Esophagus muscularis mucosa (tissue), 4 donors: ENCODE data around the gene TELO2. TPM values are rescaled to one million over a fixed set of nuclear protein-coding genes. Genes with fewer than 3 reads are reported as not detected.

ENCODE experiments used
- DNase-seq: peaks from one replicate; pipeline ENCODE4 v3.0.0-alpha.2; 2017; ENCODE audit errors: extremely low spot score
- H3K27ac ChIP-seq, 4 donors: fragments of 200-600 bp; sonication (generic); replicated peaks in 1 of 4; 1 replicate in 3 of 4; 2 replicates in 1 of 4; pipeline ENCODE4 v1.5.1; 2016 to 2019; ENCODE audit warnings: mild to moderate bottlenecking in 1 of 4
- H3K27me3 ChIP-seq, 4 donors: fragments of 200-600 bp; sonication (generic); one replicate each; pipeline versions ENCODE4 v1.5.1 to v1.6.0; 2016 to 2019
- H3K36me3 ChIP-seq, 4 donors: fragments of 200-600 bp; sonication (generic); one replicate each; pipeline ENCODE4 v1.5.1; 2016 to 2019
- H3K4me1 ChIP-seq, 4 donors: fragments of 200-600 bp; sonication (generic); one replicate each; pipeline ENCODE4 v1.5.1; 2016 to 2019
- H3K4me3 ChIP-seq, 4 donors: fragments of 200-600 bp; sonication (generic); 1 replicate in 2 of 4; 2 replicates in 2 of 4; pipeline ENCODE4 v1.5.1; 2016 to 2019; ENCODE audit warnings: mild to moderate bottlenecking in 4 of 4, moderate library complexity in 1 of 4
- H3K9me3 ChIP-seq, 4 donors: fragments of 200-600 bp; sonication (generic); 1 replicate in 3 of 4; 2 replicates in 1 of 4; pipeline ENCODE4 v1.5.1; 2016 to 2019
- EP300 ChIP-seq: sonication (generic); formaldehyde crosslinking; IDR thresholded peaks from one replicate; pipeline ENCODE4 v1.6.1; 2017; ENCODE audit warnings: antibody characterized with exemption
- POLR2A ChIP-seq: fragments of 450-650 bp; IDR thresholded peaks from one replicate; pipeline ENCODE4 v1.6.1; 2017; ENCODE audit warnings: antibody characterized with exemption, moderate library complexity, mild to moderate bottlenecking, low read depth
- POLR2AphosphoS5 ChIP-seq, 2 donors: sonication (generic); formaldehyde crosslinking; IDR thresholded peaks; one replicate each; pipeline ENCODE4 v1.6.1; 2017; ENCODE audit warnings: antibody characterized with exemption in 2 of 2
- WGBS: methylation state at CpG from one replicate; pipeline ENCODE4 v1.1.5; 2018; 5-methylcytosine and 5-hydroxymethylcytosine counted together
- intact Hi-C: fragments of 100-400 bp; cut with DNase I; formaldehyde crosslinking; loops from one replicate; pipeline ENCODE4 v1.15.1; 2023
- total RNA-seq, 4 donors: library from RNA; depleted of rRNA; stranded (reverse); fragments of >200 nt; gene quantifications; one replicate each; pipeline versions ENCODE4 v1.1.0 to v1.2.1, GENCODE V29; 2016
- TF ChIP-seq, protein P1 (sequence below), 3 experiments: fragments of 200-600 bp in 2 of 3; fragments of 450-650 bp in 1 of 3; sonication (generic) in 2 of 3; IDR thresholded peaks; one replicate each; pipeline ENCODE4 v1.5.1; 2017 to 2019; ENCODE audit warnings: antibody characterized with exemption in 3 of 3, mild to moderate bottlenecking in 2 of 3, moderate library complexity in 1 of 3

Gene TELO2
- total RNA-seq, 4 donors from 2014 or later = 14.1 to 27.7 (median 18.4) TPM

- TF ChIP-seq EP300 (no peak), POLR2A (no peak), POLR2AphosphoS5 (IDR thresholded peaks at IDR 0.05) (no peak)
- TF ChIP-seq, protein P1, sequence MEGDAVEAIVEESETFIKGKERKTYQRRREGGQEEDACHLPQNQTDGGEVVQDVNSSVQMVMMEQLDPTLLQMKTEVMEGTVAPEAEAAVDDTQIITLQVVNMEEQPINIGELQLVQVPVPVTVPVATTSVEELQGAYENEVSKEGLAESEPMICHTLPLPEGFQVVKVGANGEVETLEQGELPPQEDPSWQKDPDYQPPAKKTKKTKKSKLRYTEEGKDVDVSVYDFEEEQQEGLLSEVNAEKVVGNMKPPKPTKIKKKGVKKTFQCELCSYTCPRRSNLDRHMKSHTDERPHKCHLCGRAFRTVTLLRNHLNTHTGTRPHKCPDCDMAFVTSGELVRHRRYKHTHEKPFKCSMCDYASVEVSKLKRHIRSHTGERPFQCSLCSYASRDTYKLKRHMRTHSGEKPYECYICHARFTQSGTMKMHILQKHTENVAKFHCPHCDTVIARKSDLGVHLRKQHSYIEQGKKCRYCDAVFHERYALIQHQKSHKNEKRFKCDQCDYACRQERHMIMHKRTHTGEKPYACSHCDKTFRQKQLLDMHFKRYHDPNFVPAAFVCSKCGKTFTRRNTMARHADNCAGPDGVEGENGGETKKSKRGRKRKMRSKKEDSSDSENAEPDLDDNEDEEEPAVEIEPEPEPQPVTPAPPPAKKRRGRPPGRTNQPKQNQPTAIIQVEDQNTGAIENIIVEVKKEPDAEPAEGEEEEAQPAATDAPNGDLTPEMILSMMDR (IDR thresholded peaks at IDR 0.05) = no peak
- intact Hi-C loops = no loop called here
- Histone ChIP-seq H3K9me3 (no peaks in the 10 kb centered on the region), H3K36me3 (peaks cover 62 to 97% (median 93%) of the 10 kb centered on the region in 4 donors), H3K4me3 (no peak overlapping the region), H3K4me1 (peaks cover 14 to 21% (median 18%) of the 10 kb centered on the region in 4 donors), H3K27me3 (no peaks in the 10 kb centered on the region), H3K27ac (no peak overlapping the region)
- WGBS = 95% methylated on average over 21 of the region's 35 CpGs
- no peak for DNase-seq
These were observed 5.9 kb downstream of the TELO2 start for GRCh38 chr16:1498899-1499676.

GRCh38 chr16:1499756-1500464 is 6.8 kb downstream of the TELO2 start:
- no peaks in the 10 kb centered on the region for H3K27me3 ChIP-seq
- 94% methylated on average over 28 of the region's 36 CpGs for WGBS
- no peak overlapping the region for H3K4me3 ChIP-seq
- no peak for DNase-seq
- intact Hi-C loops = no loop called here
- no peak overlapping the region for H3K27ac ChIP-seq
- no peaks in the 10 kb centered on the region for H3K9me3 ChIP-seq
- TF ChIP-seq POLR2AphosphoS5 (IDR thresholded peaks at IDR 0.05) (no peak), POLR2A (no peak), EP300 (no peak)
- TF ChIP-seq, protein P1 (IDR thresholded peaks at IDR 0.05) = no peak
- H3K36me3 ChIP-seq = peaks cover 60 to 96% (median 93%) of the 10 kb centered on the region in 4 donors
- H3K4me1 ChIP-seq = peaks cover 6 to 13% (median 9%) of the 10 kb centered on the region in 4 donors

- intact Hi-C loops = no loop called here
- Histone ChIP-seq H3K27me3 (no peaks in the 10 kb centered on the region), H3K27ac (no peak overlapping the region), H3K4me1 (peaks cover 0 to 6% (median 2%) of the 10 kb centered on the region in 4 donors), H3K36me3 (peaks cover 53 to 96% (median 93%) of the 10 kb centered on the region in 4 donors), H3K4me3 (no peak overlapping the region), H3K9me3 (no peaks in the 10 kb centered on the region)
- DNase-seq = no peak
- no peak for TF ChIP-seq POLR2A
- TF ChIP-seq EP300 = no peak
- TF ChIP-seq, protein P1 (IDR thresholded peaks at IDR 0.05) = no peak
- no peak for TF ChIP-seq POLR2AphosphoS5 (IDR thresholded peaks at IDR 0.05)
- WGBS = 95% methylated on average over 25 of the region's 44 CpGs
These were observed 7.4 kb downstream of the TELO2 start for GRCh38 chr16:1500465-1501150.

GRCh38 chr16:1501630-1502029 is 8.5 kb downstream of the TELO2 start:
- intact Hi-C loops = no loop called here
- Histone ChIP-seq H3K4me1 (no peaks in the 10 kb centered on the region), H3K27ac (no peak overlapping the region), H3K4me3 (no peak overlapping the region), H3K27me3 (no peaks in the 10 kb centered on the region), H3K36me3 (peaks cover 60 to 96% (median 93%) of the 10 kb centered on the region in 4 donors), H3K9me3 (no peaks in the 10 kb centered on the region)
- 92% methylated on average over 17 of the region's 23 CpGs for WGBS
- TF ChIP-seq, protein P1 (IDR thresholded peaks at IDR 0.05) = no peak
- TF ChIP-seq POLR2A = no peak
- no peak for TF ChIP-seq POLR2AphosphoS5 (IDR thresholded peaks at IDR 0.05)
- no peak for TF ChIP-seq EP300
- DNase-seq = no peak
